IPS-15b (cell line): ENCODE measurements around the gene SEMA5A.

Experiments used
- H3K27me3 ChIP-seq: one replicate; pipeline ENCODE4 v1.6.1; 2013; ENCODE audit warnings: low read length; ENCODE audit not compliant: control insufficient read depth, insufficient read depth
- H3K36me3 ChIP-seq: one replicate; pipeline ENCODE4 v1.6.1; 2013; ENCODE audit warnings: low read length; ENCODE audit not compliant: control insufficient read depth, insufficient read depth
- H3K4me1 ChIP-seq: one replicate; pipeline ENCODE4 v1.6.1; 2013; ENCODE audit warnings: mild to moderate bottlenecking, low read length; ENCODE audit not compliant: control insufficient read depth, insufficient read depth
- H3K4me3 ChIP-seq: one replicate; pipeline ENCODE4 v1.5.1; 2013; ENCODE audit warnings: low read depth, low read length
- H3K9ac ChIP-seq: one replicate; pipeline ENCODE4 v1.6.1; 2013; ENCODE audit warnings: low read depth, mild to moderate bottlenecking, low read length
- H3K9me3 ChIP-seq: one replicate; pipeline ENCODE4 v1.6.1; 2013; ENCODE audit warnings: mild to moderate bottlenecking, low read length; ENCODE audit not compliant: control insufficient read depth, insufficient read depth

SEMA5A gene

GRCh38 chr5:9063615-9064245, 482.1 kb downstream of the SEMA5A start:
- no peak overlapping the region for H3K4me3 ChIP-seq
- no peaks in the 10 kb centered on the region for H3K4me1 ChIP-seq
- H3K36me3 ChIP-seq, result no peaks in the 10 kb centered on the region
- no peaks in the 10 kb centered on the region for H3K9me3 ChIP-seq
- H3K27me3 ChIP-seq, result no peaks in the 10 kb centered on the region
- H3K9ac ChIP-seq, result no peak overlapping the region

DNA sequence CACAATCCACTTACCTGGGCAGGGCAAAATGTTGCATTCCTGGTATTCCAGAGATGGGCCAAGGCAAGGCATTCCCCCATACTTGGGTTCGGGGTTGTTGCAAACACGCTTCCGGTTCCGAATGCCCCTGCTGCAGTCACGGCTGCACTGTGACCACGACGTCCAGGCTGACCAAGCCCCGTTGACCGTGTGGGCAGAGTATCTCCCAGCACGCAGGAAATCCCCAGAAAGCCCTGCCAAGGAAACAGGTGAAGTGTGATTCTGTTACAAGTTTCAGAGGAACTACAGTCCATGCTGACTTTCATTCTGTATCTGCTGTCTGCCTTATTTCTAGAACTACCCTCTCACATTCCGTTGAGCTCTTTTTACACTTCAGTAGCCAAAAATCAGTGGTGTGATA, 483.0 kb downstream of the SEMA5A start:
- Histone ChIP-seq H3K9ac (no peak overlapping the region), H3K27me3 (no peaks in the 10 kb centered on the region), H3K9me3 (no peaks in the 10 kb centered on the region), H3K4me3 (no peak overlapping the region), H3K4me1 (no peaks in the 10 kb centered on the region), H3K36me3 (no peaks in the 10 kb centered on the region)

DNA sequence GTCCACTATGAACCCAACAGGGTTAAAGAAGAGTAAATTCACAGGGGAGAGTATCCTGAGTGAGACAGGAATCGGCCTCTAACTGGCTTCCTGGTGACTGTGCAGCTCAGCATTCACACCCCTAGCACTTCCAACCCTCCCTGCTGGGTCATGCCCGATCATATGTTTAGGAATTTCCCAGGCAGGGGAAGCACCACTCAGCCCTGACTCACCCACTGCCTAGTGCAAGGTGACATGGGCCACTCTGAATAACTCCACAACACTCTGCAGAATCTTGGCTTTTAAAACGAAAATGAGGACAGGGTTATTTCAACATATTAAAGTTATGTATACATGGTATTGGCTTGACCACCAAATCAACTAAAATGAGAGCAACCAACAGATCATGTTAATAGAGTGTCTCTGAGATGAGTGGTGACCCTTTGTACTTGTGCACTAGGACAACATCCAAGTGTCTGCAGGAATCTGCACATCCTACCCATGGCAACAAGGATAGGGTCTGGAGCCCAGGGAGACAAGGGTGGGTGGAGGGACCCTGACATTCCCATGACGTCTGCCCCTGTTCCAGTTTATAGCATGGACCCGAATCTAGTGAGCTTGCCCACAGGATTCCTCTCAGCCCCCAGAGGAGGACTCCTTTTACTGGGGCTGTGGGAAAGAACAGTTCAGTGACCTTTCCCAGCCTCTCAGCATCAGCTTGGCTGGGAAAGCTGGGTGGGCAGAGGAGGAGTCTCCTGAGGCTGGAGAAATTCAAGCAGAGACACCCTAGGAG, 485.8 kb downstream of the SEMA5A start:
- Histone ChIP-seq H3K4me1 (no peaks in the 10 kb centered on the region), H3K4me3 (no peak overlapping the region), H3K27me3 (no peaks in the 10 kb centered on the region), H3K9ac (no peak overlapping the region), H3K36me3 (no peaks in the 10 kb centered on the region), H3K9me3 (no peaks in the 10 kb centered on the region)

GRCh38 chr5:9058666-9059065, 487.2 kb downstream of the SEMA5A start:
- H3K4me1 ChIP-seq, result no peaks in the 10 kb centered on the region
- H3K36me3 ChIP-seq, result no peaks in the 10 kb centered on the region
- no peaks in the 10 kb centered on the region for H3K27me3 ChIP-seq
- no peaks in the 10 kb centered on the region for H3K9me3 ChIP-seq
- no peak overlapping the region for H3K4me3 ChIP-seq
- H3K9ac ChIP-seq, result no peak overlapping the region

DNA sequence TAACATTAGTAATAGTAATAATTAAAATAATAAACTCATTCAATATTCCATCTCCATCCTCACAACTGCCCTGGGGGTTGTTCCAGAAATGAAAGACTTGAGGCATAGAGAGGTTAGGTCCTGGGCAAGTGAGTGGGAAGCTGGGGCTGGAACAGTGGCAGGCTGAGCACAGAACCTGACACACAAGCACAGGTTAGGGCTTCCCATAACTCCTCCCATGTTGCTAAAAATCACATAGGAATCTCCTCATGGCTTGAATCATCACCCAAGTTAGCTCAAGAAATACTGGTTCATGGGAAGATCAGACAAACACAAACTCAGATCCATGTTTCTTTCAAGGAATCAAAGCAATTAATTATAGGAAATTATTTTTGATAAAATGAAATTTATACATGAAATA, 487.7 kb downstream of the SEMA5A start:
- H3K4me3 ChIP-seq, result no peak overlapping the region
- H3K9ac ChIP-seq, result no peak overlapping the region
- H3K27me3 ChIP-seq, result no peaks in the 10 kb centered on the region
- no peaks in the 10 kb centered on the region for H3K4me1 ChIP-seq
- H3K9me3 ChIP-seq, result no peaks in the 10 kb centered on the region
- H3K36me3 ChIP-seq, result no peaks in the 10 kb centered on the region

DNA sequence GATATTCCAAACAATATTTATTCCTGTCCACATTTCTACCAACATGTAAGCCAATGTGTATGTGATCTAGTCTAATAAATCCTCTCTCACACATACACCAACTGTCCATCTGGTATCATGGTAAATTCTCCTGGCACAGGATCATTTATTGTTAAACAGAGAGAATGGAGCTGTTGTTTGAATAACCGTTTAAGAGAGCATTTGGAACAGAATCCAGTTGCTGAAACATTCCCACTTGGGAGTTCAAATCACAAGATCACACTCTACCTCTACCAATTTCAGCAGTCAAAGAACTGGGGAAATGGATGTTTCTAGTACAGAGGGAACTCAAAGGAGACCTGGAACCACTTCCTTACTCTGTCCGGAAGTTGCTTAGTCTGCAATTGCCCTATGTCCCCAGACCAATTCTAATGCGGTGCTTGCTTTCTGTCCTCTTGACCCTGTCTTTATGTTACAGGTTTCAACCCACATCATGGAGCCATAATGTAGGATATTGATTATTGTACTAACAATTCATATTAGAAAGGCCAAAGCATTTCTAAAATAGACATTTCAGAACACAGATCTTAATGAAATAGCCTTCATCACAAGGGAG, 488.4 kb downstream of the SEMA5A start:
- H3K4me3 ChIP-seq, result no peak overlapping the region
- no peaks in the 10 kb centered on the region for H3K9me3 ChIP-seq
- no peaks in the 10 kb centered on the region for H3K4me1 ChIP-seq
- no peaks in the 10 kb centered on the region for H3K36me3 ChIP-seq
- H3K9ac ChIP-seq, result no peak overlapping the region
- no peaks in the 10 kb centered on the region for H3K27me3 ChIP-seq

DNA sequence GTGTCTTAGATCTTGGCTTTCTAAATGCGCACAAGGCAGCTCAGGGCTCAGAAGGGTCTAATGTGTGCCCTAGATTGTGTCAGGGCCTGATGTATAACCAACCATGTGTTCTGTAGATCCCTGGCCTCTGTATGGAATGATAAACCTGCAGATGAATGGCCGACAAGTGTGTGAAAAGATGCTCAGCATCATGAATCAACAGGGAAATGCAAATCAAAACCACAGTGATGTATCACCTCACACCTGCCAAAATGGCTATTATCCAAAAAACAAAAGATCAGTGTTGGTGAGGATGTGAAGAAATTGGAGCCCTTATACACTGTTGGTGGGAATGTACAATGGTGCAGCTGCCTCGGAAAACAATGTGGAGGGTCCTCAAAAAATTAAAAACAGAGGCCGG, 489.8 kb downstream of the SEMA5A start:
- Histone ChIP-seq H3K27me3 (no peaks in the 10 kb centered on the region), H3K4me3 (no peak overlapping the region), H3K36me3 (no peaks in the 10 kb centered on the region), H3K4me1 (no peaks in the 10 kb centered on the region), H3K9me3 (no peaks in the 10 kb centered on the region), H3K9ac (no peak overlapping the region)

- Histone ChIP-seq H3K27me3 (no peaks in the 10 kb centered on the region), H3K9me3 (no peaks in the 10 kb centered on the region), H3K9ac (no peak overlapping the region), H3K4me3 (no peak overlapping the region), H3K4me1 (no peaks in the 10 kb centered on the region), H3K36me3 (no peaks in the 10 kb centered on the region)
Observed at GRCh38 chr5:9054821-9055589, 490.9 kb downstream of the SEMA5A start.

DNA sequence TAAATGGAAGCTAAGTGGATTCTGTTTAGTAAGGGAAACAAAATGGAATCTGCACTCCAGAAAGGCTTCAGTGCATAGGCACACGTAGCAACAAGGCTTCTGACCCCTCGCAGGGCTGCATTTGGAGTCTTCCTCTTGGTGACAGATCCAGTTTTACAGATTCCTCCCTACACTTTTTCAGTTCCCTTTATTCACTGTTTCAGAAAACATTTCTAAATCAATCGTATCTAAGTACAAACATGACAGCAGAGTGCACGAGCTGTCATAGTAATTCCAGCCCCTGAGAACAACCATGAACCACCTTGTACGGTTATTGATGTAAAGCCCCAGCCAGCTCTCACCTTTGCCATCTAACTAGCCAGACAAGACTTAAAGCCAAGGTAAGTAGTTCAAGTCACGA, 491.6 kb downstream of the SEMA5A start:
- Histone ChIP-seq H3K4me1 (no peaks in the 10 kb centered on the region), H3K9ac (no peak overlapping the region), H3K9me3 (no peaks in the 10 kb centered on the region), H3K36me3 (no peaks in the 10 kb centered on the region), H3K4me3 (no peak overlapping the region), H3K27me3 (no peaks in the 10 kb centered on the region)

GRCh38 chr5:9052421-9052820, 493.5 kb downstream of the SEMA5A start:
- H3K27me3 ChIP-seq, result no peaks in the 10 kb centered on the region
- H3K4me3 ChIP-seq, result no peak overlapping the region
- no peaks in the 10 kb centered on the region for H3K9me3 ChIP-seq
- no peaks in the 10 kb centered on the region for H3K4me1 ChIP-seq
- H3K36me3 ChIP-seq, result no peaks in the 10 kb centered on the region
- H3K9ac ChIP-seq, result no peak overlapping the region

DNA sequence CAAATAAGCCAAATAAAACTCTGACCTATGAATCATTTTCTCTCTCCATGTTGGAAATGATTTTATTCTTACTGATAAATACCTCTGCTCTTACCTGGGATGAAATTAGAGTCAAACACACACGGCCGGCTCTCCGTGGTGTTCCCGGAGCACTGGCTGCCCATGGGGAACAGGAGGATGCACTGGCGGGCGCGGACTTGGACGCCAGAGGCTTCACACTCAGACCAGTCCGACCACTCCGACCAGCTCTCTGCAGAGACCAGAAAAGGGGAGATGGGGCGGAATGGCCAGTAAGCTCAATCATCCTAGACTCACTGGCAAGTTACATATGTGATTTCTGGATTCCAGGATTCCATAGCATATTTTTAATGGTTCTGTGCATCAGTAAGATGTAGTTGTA, 494.1 kb downstream of the SEMA5A start:
- no peaks in the 10 kb centered on the region for H3K36me3 ChIP-seq
- H3K27me3 ChIP-seq, result no peaks in the 10 kb centered on the region
- no peak overlapping the region for H3K4me3 ChIP-seq
- no peaks in the 10 kb centered on the region for H3K4me1 ChIP-seq
- H3K9me3 ChIP-seq, result no peaks in the 10 kb centered on the region
- H3K9ac ChIP-seq, result no peak overlapping the region
